GM18858 (cell line): ENCODE results near the gene BRF1.

Experiments used
- ATAC-seq: cut with Tn5 transposase; IDR thresholded peaks from one replicate; pipeline ENCODE4 v1.9.1; 2021; ENCODE audit not compliant: unreplicated experiment

BRF1 gene

DNA sequence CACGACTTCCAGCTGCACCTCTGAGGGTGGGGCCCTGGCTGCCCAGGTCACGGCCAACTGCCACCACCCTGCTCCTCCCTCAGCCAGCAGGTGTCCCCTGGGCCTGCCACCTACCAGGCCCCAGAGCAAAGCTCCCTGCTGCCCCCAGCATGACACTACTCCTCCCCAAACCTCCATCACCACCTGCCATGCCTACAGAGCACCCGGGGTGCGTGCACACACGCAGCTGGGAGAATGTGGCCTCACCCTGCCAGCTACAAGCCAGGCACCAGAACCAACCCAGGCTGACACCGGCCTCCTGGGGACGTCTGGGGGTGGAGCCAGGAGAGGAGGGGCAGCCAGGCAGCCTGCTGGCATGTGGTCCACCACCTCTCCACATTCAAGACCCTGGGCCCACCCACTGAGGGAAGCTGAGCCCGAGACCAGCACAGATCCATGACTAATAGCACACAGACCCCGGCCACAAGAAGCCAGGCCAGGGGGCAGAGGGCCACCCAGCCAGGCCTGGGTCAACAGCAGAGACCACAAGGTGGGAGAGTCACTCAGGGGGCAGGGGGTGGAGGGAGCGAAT is 135.6 kb downstream of the BRF1 start:
- no peak for ATAC-seq

DNA sequence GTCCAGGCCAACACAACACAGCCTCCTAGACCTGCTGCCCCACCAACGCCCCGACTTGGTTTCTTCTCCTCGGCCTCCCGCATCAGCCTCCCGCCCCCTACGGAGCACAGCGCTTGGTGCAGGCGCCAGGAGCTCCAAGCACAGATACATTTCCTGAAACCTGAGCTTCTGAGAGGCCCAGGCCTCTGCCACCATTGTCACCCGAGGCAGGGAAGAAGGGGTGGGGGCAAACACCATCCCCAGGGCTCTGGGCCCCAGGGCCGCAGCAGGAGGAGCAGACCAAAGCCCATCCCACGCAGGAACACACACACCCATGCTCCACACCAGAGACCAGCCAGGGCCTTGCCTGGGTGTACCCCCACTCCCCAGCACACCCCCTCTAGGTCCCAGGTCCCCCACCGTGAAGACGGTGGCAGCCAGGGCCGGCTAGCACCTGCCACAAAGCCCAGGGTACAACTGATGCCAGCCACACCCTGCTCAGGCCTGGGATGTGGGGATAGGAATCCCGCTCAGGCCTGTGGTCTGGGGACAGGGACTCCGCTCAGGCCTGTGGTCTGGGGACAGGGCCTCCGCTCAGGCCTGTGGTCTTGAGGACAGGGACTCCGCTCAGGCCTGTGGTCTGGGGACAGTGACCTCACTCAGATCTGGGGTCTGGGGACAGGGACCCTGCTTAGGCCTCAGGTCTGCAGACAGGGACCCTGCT is 137.6 kb downstream of the BRF1 start:
- ATAC-seq = no peak

DNA sequence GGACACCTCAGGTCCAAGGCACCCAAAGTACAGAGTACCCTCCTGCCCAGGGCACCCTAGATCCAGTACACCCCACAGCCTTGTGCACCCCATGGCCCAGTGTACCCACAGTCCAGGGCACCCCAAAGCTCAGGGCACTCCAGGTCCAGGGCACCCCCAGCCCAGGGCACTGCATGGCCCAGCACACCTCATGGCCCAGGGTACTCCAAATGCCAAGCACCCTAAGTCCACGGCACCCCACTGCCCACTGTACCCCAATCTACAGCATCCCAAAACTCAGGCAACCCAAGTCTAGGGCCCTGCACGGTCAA is 138.2 kb downstream of the BRF1 start:
- ATAC-seq = no peak

DNA sequence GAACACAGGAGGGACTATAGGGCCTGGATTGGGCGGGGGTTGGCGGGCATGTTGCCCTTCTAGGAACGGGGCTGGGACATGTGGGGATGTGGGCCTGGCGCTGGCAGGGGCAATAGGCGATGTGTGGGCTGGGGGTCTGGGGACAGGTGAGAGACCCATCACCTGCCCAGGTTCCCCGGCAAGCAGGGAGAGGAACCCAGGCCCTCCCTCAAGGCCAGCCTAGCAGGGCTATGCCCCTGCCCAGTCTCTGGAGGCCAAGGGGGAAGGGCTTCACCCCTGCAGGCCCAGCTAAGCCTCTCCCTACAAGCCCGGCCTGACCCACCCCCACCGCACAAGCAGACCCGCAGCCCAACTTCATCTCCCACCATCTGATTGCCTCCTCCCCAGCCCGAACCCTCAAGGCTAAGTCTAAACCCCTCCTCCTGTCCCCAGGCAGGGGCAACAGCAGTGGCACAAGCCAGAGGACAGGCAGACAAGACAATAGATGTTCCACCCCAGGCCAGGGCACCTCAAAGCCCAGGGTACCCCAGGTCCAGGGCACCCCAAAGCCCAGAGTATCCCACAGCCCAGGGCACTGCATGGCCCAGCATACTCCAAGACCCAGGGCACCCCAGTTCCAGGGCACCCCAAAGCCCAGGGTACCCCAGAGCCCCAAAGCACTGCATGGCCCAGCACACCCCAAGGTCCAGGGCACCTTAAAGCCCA is 138.7 kb downstream of the BRF1 start:
- ATAC-seq = no peak

DNA sequence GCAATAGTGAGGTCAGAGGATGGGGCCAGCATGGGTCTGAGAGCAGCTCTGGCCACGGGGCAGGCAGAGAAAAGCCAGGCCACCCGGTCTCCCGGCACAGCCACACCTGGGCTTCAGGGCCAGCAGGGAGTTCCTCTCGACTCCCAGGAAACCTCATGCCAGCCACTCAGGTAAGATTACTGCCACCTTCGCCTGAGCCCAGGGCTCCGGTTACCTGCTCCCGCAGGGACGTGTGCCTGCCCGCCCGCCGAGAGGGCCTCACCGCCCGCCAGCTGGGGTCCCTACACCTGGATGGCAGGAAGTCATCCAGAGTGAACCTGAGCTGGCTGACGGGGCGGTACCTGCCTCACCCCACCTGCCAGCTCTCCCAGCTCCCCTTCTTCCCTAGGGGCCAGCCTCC is 139.5 kb downstream of the BRF1 start:
- ATAC-seq = no peak

DNA sequence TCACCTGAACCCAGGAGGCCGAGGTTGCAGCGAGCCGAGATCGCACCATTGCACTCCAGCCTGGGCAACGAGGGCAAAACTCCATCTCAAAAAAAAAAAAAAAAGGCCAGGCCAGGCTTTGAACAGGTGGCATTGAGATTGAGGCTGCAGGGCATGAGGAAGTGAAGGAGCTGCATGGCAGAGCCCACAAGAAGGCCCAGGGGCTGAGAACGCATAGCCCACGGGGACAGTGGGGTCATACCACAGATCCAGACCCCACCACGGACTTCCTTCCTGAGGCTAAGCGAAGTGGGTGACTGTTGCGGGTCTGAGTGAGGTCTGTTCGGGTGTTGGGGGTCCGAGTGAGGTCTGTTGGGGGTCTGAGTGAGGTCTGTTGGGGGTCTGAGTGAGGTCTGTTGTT is 140.0 kb downstream of the BRF1 start:
- ATAC-seq = no peak

DNA sequence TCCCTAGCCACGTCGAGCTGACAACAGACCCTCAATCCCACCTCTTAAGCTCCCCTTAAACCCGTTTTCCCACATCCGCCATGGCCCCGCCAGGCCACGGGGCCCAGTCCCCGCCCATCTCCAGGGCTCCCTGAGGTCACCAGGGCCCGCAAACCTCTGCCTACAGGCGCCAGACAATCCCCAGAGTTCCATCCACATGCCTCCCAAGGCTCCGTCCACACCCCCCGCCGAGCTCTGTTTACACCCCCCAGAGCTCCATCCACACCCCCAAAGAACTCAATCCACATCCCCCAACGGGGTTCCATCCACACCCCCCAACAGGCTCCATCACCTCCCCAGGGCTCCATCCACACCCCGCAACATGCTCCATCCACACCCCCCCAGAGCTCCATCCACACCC is 141.5 kb downstream of the BRF1 start:
- no peak for ATAC-seq
